Panc1 (cell line): ENCODE results near the gene SERTAD2. TPM values are rescaled to one million over a fixed set of nuclear protein-coding genes. Genes with fewer than 3 reads are reported as not detected.

ENCODE experiments used
- ATAC-seq: fragments of 200-7000 bp; cut with Tn5 transposase; 2 replicates; pipeline ENCODE4 v1.9.1; 2020; ENCODE audit warnings: mild to moderate bottlenecking, moderate library complexity
- BruUV-seq: library from RNA; stranded (reverse); fragments of 400-500 nt; replicated peaks from 2 replicates; lab custom pipeline; 2021; lab: Mats Ljungman, UMichigan
- CTCF ChIA-PET: fragments of 300-600 bp; sonication (Branson Sonifier 250); formaldehyde crosslinking; loops from one replicate; lab custom pipeline; 2022; ENCODE audit warnings: antibody characterized with exemption; lab: Charles Lee
- POLR2A ChIA-PET: fragments of 300-600 bp; sonication (Branson Sonifier 250); formaldehyde crosslinking; loops from one replicate; lab custom pipeline; 2022; ENCODE audit warnings: antibody characterized with exemption; lab: Charles Lee
- DNase-seq: peaks from one replicate; pipeline ENCODE4 v3.0.0-alpha.2; 2010; ENCODE audit warnings: low read depth, low spot score
- H3K27ac ChIP-seq: 2 replicates; pipeline ENCODE4 v1.5.1; 2011; ENCODE audit warnings: mild to moderate bottlenecking, low read length, inconsistent platforms
- H3K27me3 ChIP-seq: fragments of 200-500 bp; sonication (Bioruptor generic); 2 replicates; pipeline ENCODE4 v1.6.0; 2014; ENCODE audit warnings: low read length, inconsistent platforms; ENCODE audit not compliant: control insufficient read depth, insufficient read depth
- H3K36me3 ChIP-seq: fragments of 200-500 bp; sonication (Bioruptor generic); 2 replicates; pipeline ENCODE4 v1.5.1; 2014; ENCODE audit warnings: inconsistent platforms, mild to moderate bottlenecking, low read length, moderate library complexity; ENCODE audit not compliant: control insufficient read depth, insufficient read depth
- H3K4me1 ChIP-seq: 2 replicates; pipeline ENCODE4 v1.5.1; 2011; ENCODE audit warnings: inconsistent platforms, mild to moderate bottlenecking, low read length, moderate library complexity; ENCODE audit not compliant: control insufficient read depth, insufficient read depth
- H3K4me3 ChIP-seq, 2 experiments: 2 replicates each; pipeline ENCODE4 v1.5.1; 2011 to 2012; ENCODE audit warnings: low read depth in 2 of 2, low read length in 2 of 2, mild to moderate bottlenecking in 2 of 2, inconsistent platforms in 1 of 2, moderate library complexity in 1 of 2
- H3K9me3 ChIP-seq: fragments of 200-500 bp; sonication (Bioruptor generic); 2 replicates; pipeline ENCODE4 v1.5.1; 2014; ENCODE audit warnings: low read depth, mild to moderate bottlenecking, inconsistent platforms, low read length, moderate library complexity; ENCODE audit not compliant: control insufficient read depth, insufficient read depth
- CTCF ChIP-seq: fragments of 450-650 bp; IDR thresholded peaks from 2 replicates; pipeline ENCODE4 v1.5.1; 2017; ENCODE audit warnings: mild to moderate bottlenecking
- POLR2AphosphoS5 ChIP-seq: IDR thresholded peaks from 2 replicates; pipeline ENCODE4 v1.6.1; 2012; ENCODE audit warnings: mild to moderate bottlenecking, low read depth, low read length, moderate library complexity
- REST ChIP-seq, 2 experiments: IDR thresholded peaks; 2 replicates each; pipeline ENCODE4 v1.6.1; 2011 to 2012; ENCODE audit warnings: low read depth in 2 of 2, control low read depth in 1 of 2, low read length in 1 of 2, mild to moderate bottlenecking in 1 of 2, moderate library complexity in 1 of 2; ENCODE audit not compliant: insufficient read depth in 1 of 2
- SIN3A ChIP-seq: IDR thresholded peaks from 2 replicates; pipeline ENCODE4 v1.6.1; 2012; ENCODE audit warnings: low read depth, mild to moderate bottlenecking, low read length, moderate library complexity, borderline replicate concordance; ENCODE audit not compliant: insufficient read depth
- TCF7L2 ChIP-seq: IDR thresholded peaks from 2 replicates; pipeline ENCODE4 v1.6.1; 2011; ENCODE audit warnings: mild to moderate bottlenecking, low read depth, low read length, inconsistent platforms
- in situ Hi-C: cut with HindIII; loops from 2 replicates; pipeline ENCODE4 v1.10.0; 2016; ENCODE audit warnings: low sequenced_read_pairs, low pct_unique_long_range_greater_than_20kb
- intact Hi-C: fragments of 100-400 bp; cut with micrococcal nuclease; formaldehyde crosslinking; loops from one replicate; pipeline ENCODE4 v1.10.0; 2022; ENCODE audit not compliant: unreplicated experiment
- total RNA-seq: library from RNA; stranded (reverse); gene quantifications from one replicate; pipeline ENCODE4 v1.2.1, GENCODE V29; 2021; ENCODE audit not compliant: unreplicated experiment

SERTAD2 gene
- total RNA-seq, 1 experiment from 2014 or later, result 24.3 TPM

GRCh38 chr2:64668542-64668941 lies 14.8 kb upstream of the SERTAD2 start:
- no TSS peak for BruUV-seq
- ChIA-PET POLR2A (no interaction called here), CTCF (no interaction called here)

GRCh38 chr2:64667535-64667934 lies 13.8 kb upstream of the SERTAD2 start:
- CTCF ChIA-PET, result no interaction called here
- in situ Hi-C loops (no loop called here), intact Hi-C loops (no loop called here)
- Histone ChIP-seq H3K4me1 (no peaks in the 10 kb centered on the region), H3K27ac (no peak overlapping the region), H3K27me3 (no peaks in the 10 kb centered on the region), H3K36me3 (no peaks in the 10 kb centered on the region), H3K9me3 (no peaks in the 10 kb centered on the region), H3K4me3 (no peak overlapping the region)
- no peak for ATAC-seq
- POLR2A ChIA-PET, result interaction anchor here (1.2 kb wide), 1 partner anchor 13 kb away, joined by 3 read pairs; the partner anchor contains the start of gene SERTAD2
- TF ChIP-seq POLR2AphosphoS5, result no peak
- TF ChIP-seq REST (IDR thresholded peaks at IDR 0.05; ENCODE audit: insufficient read depth in 1 of 2, low read depth in 2 of 2, low read length in 1 of 2), result no peak
- no peak for TF ChIP-seq SIN3A
- no peak for TF ChIP-seq TCF7L2
- no peak for TF ChIP-seq CTCF
- no TSS peak for BruUV-seq
- no peak for DNase-seq

More at GRCh38 chr2:64668542-64668941, 14.8 kb upstream of the SERTAD2 start:
- intact Hi-C loops (no loop called here), in situ Hi-C loops (no loop called here)
- no peaks in the 10 kb centered on the region for H3K36me3 ChIP-seq
- no peak for TF ChIP-seq TCF7L2
- no peak for TF ChIP-seq CTCF
- no peak for TF ChIP-seq POLR2AphosphoS5
- no peak for TF ChIP-seq SIN3A
- TF ChIP-seq REST (IDR thresholded peaks at IDR 0.05; ENCODE audit: insufficient read depth in 1 of 2, low read depth in 2 of 2, low read length in 1 of 2), result no peak
- H3K4me3 ChIP-seq, result no peak overlapping the region
- no peaks in the 10 kb centered on the region for H3K27me3 ChIP-seq
- H3K9me3 ChIP-seq, result no peaks in the 10 kb centered on the region
- H3K27ac ChIP-seq, result no peak overlapping the region
- H3K4me1 ChIP-seq, result no peaks in the 10 kb centered on the region
- ATAC-seq, result no peak
- no peak for DNase-seq
